Fibroblast of lung (primary cell): ENCODE measurements around the gene OSM.

Experiments used
- CTCF ChIP-seq, 2 donors: IDR thresholded peaks in 1 of 2; conservative IDR thresholded peaks in 1 of 2; 1 replicate in 1 of 2; 2 replicates in 1 of 2; pipeline ENCODE4 v1.5.1; 2011 to 2012; ENCODE audit warnings: low read length in 2 of 2, control low read depth in 1 of 2, inconsistent platforms in 1 of 2, low read depth in 1 of 2, mild to moderate bottlenecking in 1 of 2
- EZH2 ChIP-seq: IDR thresholded peaks from 2 replicates; pipeline ENCODE4 v1.5.1; 2012; ENCODE audit warnings: low read length, control low read depth, mild to moderate bottlenecking; ENCODE audit errors: missing control alignments

GRCh38 chr22:30245985-30246813 lies 20.5 kb downstream of the OSM start, which contains the start of gene LIF:
- no peak for TF ChIP-seq CTCF (conservative IDR thresholded peaks at IDR 0.05 in 1 of 2, IDR thresholded peaks at IDR 0.05 in 1 of 2; ENCODE audit: low read depth in 1 of 2, low read length in 2 of 2)
- TF ChIP-seq EZH2, result no peak
